HEK293 (cell line): ENCODE data around the gene AMT.
A peak's percentile ranks its signal among the peaks of the same experiment; 100 is the strongest.

Experiments used
- GLIS2 ChIP-seq: fragments of 450-650 bp; formaldehyde crosslinking; IDR thresholded peaks from 2 replicates; pipeline ENCODE4 v1.5.1; 2016; ENCODE audit warnings: missing biosample characterization, missing genetic modification characterization
- IKZF3 ChIP-seq: fragments of 450-650 bp; IDR thresholded peaks from 2 replicates; pipeline ENCODE4 v1.5.0; 2018; ENCODE audit warnings: missing biosample characterization, mild to moderate bottlenecking, missing genetic modification characterization, moderate library complexity
- KLF10 ChIP-seq: fragments of 450-650 bp; IDR thresholded peaks from 2 replicates; pipeline ENCODE4 v1.5.1; 2018; ENCODE audit warnings: missing biosample characterization, mild to moderate bottlenecking, missing genetic modification characterization
- KLF9 ChIP-seq: fragments of 450-650 bp; formaldehyde crosslinking; IDR thresholded peaks from 2 replicates; pipeline ENCODE4 v1.5.1; 2016; ENCODE audit warnings: missing biosample characterization, missing genetic modification characterization, low read depth
- SALL2 ChIP-seq: fragments of 450-650 bp; formaldehyde crosslinking; IDR thresholded peaks from 2 replicates; pipeline ENCODE4 v1.5.0; 2017; ENCODE audit warnings: missing biosample characterization, mild to moderate bottlenecking, missing genetic modification characterization, borderline replicate concordance
- SP2 ChIP-seq: fragments of 450-650 bp; formaldehyde crosslinking; IDR thresholded peaks from 2 replicates; pipeline ENCODE4 v1.5.1; 2016; ENCODE audit warnings: missing biosample characterization, missing genetic modification characterization
- ZBTB7A ChIP-seq: fragments of 450-650 bp; formaldehyde crosslinking; IDR thresholded peaks from 2 replicates; pipeline ENCODE4 v1.5.1; 2016; ENCODE audit warnings: low read depth, missing biosample characterization, missing genetic modification characterization
- ZNF146 ChIP-seq: fragments of 450-650 bp; formaldehyde crosslinking; IDR thresholded peaks from 2 replicates; pipeline ENCODE4 v1.5.1; 2016; ENCODE audit warnings: missing biosample characterization, missing genetic modification characterization
- ZNF157 ChIP-seq: fragments of 450-650 bp; formaldehyde crosslinking; IDR thresholded peaks from 2 replicates; pipeline ENCODE4 v1.5.1; 2016; ENCODE audit warnings: missing biosample characterization, missing genetic modification characterization
- ZNF175 ChIP-seq: fragments of 450-650 bp; formaldehyde crosslinking; IDR thresholded peaks from 2 replicates; pipeline ENCODE4 v1.5.1; 2016; ENCODE audit warnings: missing biosample characterization, missing genetic modification characterization
- ZNF266 ChIP-seq: fragments of 450-650 bp; formaldehyde crosslinking; IDR thresholded peaks from 2 replicates; pipeline ENCODE4 v1.5.1; 2016; ENCODE audit warnings: missing biosample characterization, missing genetic modification characterization, low read depth
- ZNF274 ChIP-seq, 2 experiments: fragments of 200-500 bp in 1 of 2; fragments of 450-650 bp in 1 of 2; sonication (Bioruptor generic) in 1 of 2; formaldehyde crosslinking in 1 of 2; IDR thresholded peaks; 2 replicates each; pipeline versions ENCODE4 v1.5.1 to v1.6.1; 2014 to 2016; ENCODE audit warnings: borderline replicate concordance in 1 of 2, inconsistent platforms in 1 of 2, low read length in 1 of 2, missing biosample characterization in 1 of 2, missing genetic modification characterization in 1 of 2
- ZNF394 ChIP-seq: fragments of 450-650 bp; formaldehyde crosslinking; IDR thresholded peaks from 2 replicates; pipeline ENCODE4 v1.5.1; 2016; ENCODE audit warnings: missing biosample characterization, missing genetic modification characterization, mild to moderate bottlenecking, moderate library complexity, borderline replicate concordance
- ZNF423 ChIP-seq: fragments of 450-650 bp; formaldehyde crosslinking; IDR thresholded peaks from 2 replicates; pipeline ENCODE4 v1.5.1; 2016; ENCODE audit warnings: missing biosample characterization, missing genetic modification characterization
- ZNF473 ChIP-seq: fragments of 450-650 bp; formaldehyde crosslinking; IDR thresholded peaks from 2 replicates; pipeline ENCODE4 v1.5.1; 2017; ENCODE audit warnings: missing biosample characterization, missing genetic modification characterization
- ZNF514 ChIP-seq: fragments of 450-650 bp; formaldehyde crosslinking; IDR thresholded peaks from 2 replicates; pipeline ENCODE4 v1.5.1; 2016; ENCODE audit warnings: missing biosample characterization, missing genetic modification characterization
- ZNF555 ChIP-seq: fragments of 450-650 bp; formaldehyde crosslinking; conservative IDR thresholded peaks from 2 replicates; pipeline ENCODE4 v1.5.1; 2017; ENCODE audit warnings: missing biosample characterization, mild to moderate bottlenecking, missing genetic modification characterization, inconsistent platforms
- ZNF560 ChIP-seq: fragments of 450-650 bp; formaldehyde crosslinking; IDR thresholded peaks from 2 replicates; pipeline ENCODE4 v1.5.1; 2017; ENCODE audit warnings: missing biosample characterization, missing genetic modification characterization, borderline replicate concordance
- ZNF658 ChIP-seq: fragments of 450-650 bp; formaldehyde crosslinking; IDR thresholded peaks from 2 replicates; pipeline ENCODE4; 2016; ENCODE audit warnings: missing biosample characterization, missing genetic modification characterization
- ZNF76 ChIP-seq: fragments of 450-650 bp; formaldehyde crosslinking; IDR thresholded peaks from 2 replicates; pipeline ENCODE4; 2016; ENCODE audit warnings: low read depth, missing biosample characterization, missing genetic modification characterization, borderline replicate concordance
- ZNF768 ChIP-seq: fragments of 450-650 bp; formaldehyde crosslinking; IDR thresholded peaks from 2 replicates; pipeline ENCODE4 v1.5.1; 2018; ENCODE audit warnings: missing biosample characterization, mild to moderate bottlenecking, missing genetic modification characterization
- ZSCAN16 ChIP-seq: fragments of 450-650 bp; formaldehyde crosslinking; IDR thresholded peaks from 2 replicates; pipeline ENCODE4 v1.5.1; 2016; ENCODE audit warnings: missing biosample characterization, missing genetic modification characterization
- ZSCAN30 ChIP-seq: fragments of 450-650 bp; IDR thresholded peaks from 2 replicates; pipeline ENCODE4 v1.5.1; 2018; ENCODE audit warnings: missing biosample characterization, mild to moderate bottlenecking, missing genetic modification characterization, moderate library complexity
- ZXDB ChIP-seq: fragments of 450-650 bp; formaldehyde crosslinking; IDR thresholded peaks from 2 replicates; pipeline ENCODE4 v1.5.1; 2016; ENCODE audit warnings: missing biosample characterization, missing genetic modification characterization
- TF ChIP-seq, protein P1 (sequence below): fragments of 450-650 bp; formaldehyde crosslinking; optimal IDR thresholded peaks from 2 replicates; pipeline ENCODE3; 2016; ENCODE audit warnings: missing biosample characterization, mild to moderate bottlenecking, missing genetic modification characterization
- TF ChIP-seq, protein P2 (sequence below): fragments of 450-650 bp; formaldehyde crosslinking; IDR thresholded peaks from 2 replicates; pipeline ENCODE4 v1.5.1; 2016; ENCODE audit warnings: missing biosample characterization, missing genetic modification characterization
- TF ChIP-seq, protein P3 (sequence below): fragments of 450-650 bp; formaldehyde crosslinking; IDR thresholded peaks from 2 replicates; pipeline ENCODE4 v1.5.1; 2016; ENCODE audit warnings: missing biosample characterization, missing genetic modification characterization, low read depth
- TF ChIP-seq, protein P4 (sequence below): fragments of 450-650 bp; formaldehyde crosslinking; IDR thresholded peaks from 2 replicates; pipeline ENCODE4 v1.5.0; 2017; ENCODE audit warnings: missing biosample characterization, missing genetic modification characterization, borderline replicate concordance
- TF ChIP-seq, protein P5 (sequence below): fragments of 450-650 bp; formaldehyde crosslinking; IDR thresholded peaks from 2 replicates; pipeline ENCODE4 v1.5.1; 2016; ENCODE audit warnings: missing biosample characterization, missing genetic modification characterization
- TF ChIP-seq, protein P6 (sequence below): fragments of 450-650 bp; formaldehyde crosslinking; IDR thresholded peaks from 2 replicates; pipeline ENCODE4 v1.5.1; 2016; ENCODE audit warnings: missing biosample characterization, missing genetic modification characterization

The AMT gene

DNA sequence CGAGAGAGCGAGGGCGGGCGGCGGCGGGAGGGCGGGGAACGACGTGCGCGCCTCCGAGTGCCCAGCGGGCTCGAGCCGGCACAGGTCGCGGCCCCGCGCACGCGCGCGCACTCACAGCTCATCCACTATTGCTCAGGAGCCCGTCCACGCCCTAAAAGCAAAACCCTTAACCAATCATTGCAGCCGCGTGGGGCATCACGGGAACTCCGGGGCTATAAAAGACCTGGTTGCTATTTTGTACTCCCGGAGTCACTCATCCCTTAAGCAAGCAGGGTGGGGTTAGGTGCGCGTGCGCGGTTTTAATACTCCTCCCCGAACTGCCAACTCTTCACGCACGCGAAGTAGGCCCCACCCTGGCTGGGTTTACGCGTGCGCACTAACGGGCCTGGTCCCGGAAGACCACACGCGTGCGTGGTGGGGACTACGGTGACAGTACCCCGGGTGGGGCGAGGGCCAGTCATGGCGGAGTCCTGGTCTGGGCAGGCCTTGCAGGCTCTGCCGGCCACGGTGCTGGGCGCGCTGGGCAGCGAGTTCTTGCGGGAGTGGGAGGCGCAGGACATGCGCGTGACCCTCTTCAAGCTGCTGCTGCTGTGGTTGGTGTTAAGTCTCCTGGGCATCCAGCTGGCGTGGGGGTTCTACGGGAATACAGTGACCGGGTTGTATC is 10.2 kb downstream of the AMT start, which contains the start of the genes RHOA and TCTA (continued):
- TF ChIP-seq, protein P1, sequence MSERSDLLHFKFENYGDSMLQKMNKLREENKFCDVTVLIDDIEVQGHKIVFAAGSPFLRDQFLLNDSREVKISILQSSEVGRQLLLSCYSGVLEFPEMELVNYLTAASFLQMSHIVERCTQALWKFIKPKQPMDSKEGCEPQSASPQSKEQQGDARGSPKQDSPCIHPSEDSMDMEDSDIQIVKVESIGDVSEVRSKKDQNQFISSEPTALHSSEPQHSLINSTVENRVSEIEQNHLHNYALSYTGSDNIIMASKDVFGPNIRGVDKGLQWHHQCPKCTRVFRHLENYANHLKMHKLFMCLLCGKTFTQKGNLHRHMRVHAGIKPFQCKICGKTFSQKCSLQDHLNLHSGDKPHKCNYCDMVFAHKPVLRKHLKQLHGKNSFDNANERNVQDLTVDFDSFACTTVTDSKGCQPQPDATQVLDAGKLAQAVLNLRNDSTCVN (tag by site-specific recombination): peak; percentile 82
- TF ChIP-seq, protein P2, sequence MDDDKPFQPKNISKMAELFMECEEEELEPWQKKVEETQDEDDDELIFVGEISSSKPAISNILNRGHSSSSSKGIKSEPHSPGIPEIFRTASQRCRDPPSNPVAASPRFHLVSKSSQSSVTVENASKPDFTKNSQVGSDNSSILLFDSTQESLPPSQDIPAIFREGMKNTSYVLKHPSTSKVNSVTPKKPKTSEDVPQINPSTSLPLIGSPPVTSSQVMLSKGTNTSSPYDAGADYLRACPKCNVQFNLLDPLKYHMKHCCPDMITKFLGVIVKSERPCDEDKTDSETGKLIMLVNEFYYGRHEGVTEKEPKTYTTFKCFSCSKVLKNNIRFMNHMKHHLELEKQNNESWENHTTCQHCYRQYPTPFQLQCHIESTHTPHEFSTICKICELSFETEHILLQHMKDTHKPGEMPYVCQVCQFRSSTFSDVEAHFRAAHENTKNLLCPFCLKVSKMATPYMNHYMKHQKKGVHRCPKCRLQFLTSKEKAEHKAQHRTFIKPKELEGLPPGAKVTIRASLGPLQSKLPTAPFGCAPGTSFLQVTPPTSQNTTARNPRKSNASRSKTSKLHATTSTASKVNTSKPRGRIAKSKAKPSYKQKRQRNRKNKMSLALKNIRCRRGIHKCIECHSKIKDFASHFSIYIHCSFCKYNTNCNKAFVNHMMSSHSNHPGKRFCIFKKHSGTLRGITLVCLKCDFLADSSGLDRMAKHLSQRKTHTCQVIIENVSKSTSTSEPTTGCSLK (tag by site-specific recombination): no peak
- peak; percentile 74 for TF ChIP-seq GLIS2 (tag by site-specific recombination)
- TF ChIP-seq ZNF157: no peak
- TF ChIP-seq ZNF768 (tag by site-specific recombination): no peak
- TF ChIP-seq ZNF394: no peak
- peak; percentile 80 for TF ChIP-seq SP2
- TF ChIP-seq, protein P3, sequence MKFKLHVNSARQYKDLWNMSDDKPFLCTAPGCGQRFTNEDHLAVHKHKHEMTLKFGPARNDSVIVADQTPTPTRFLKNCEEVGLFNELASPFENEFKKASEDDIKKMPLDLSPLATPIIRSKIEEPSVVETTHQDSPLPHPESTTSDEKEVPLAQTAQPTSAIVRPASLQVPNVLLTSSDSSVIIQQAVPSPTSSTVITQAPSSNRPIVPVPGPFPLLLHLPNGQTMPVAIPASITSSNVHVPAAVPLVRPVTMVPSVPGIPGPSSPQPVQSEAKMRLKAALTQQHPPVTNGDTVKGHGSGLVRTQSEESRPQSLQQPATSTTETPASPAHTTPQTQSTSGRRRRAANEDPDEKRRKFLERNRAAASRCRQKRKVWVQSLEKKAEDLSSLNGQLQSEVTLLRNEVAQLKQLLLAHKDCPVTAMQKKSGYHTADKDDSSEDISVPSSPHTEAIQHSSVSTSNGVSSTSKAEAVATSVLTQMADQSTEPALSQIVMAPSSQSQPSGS (tag by site-specific recombination): no peak
- TF ChIP-seq ZNF423 (tag by site-specific recombination): no peak
- TF ChIP-seq, protein P4, sequence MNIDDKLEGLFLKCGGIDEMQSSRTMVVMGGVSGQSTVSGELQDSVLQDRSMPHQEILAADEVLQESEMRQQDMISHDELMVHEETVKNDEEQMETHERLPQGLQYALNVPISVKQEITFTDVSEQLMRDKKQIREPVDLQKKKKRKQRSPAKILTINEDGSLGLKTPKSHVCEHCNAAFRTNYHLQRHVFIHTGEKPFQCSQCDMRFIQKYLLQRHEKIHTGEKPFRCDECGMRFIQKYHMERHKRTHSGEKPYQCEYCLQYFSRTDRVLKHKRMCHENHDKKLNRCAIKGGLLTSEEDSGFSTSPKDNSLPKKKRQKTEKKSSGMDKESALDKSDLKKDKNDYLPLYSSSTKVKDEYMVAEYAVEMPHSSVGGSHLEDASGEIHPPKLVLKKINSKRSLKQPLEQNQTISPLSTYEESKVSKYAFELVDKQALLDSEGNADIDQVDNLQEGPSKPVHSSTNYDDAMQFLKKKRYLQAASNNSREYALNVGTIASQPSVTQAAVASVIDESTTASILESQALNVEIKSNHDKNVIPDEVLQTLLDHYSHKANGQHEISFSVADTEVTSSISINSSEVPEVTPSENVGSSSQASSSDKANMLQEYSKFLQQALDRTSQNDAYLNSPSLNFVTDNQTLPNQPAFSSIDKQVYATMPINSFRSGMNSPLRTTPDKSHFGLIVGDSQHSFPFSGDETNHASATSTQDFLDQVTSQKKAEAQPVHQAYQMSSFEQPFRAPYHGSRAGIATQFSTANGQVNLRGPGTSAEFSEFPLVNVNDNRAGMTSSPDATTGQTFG: no peak
- no peak for TF ChIP-seq ZNF274 (IDR thresholded peaks at IDR 0.05; ENCODE audit: low read length)
- TF ChIP-seq ZNF274 (tag by site-specific recombination; IDR thresholded peaks at IDR 0.05; ENCODE audit: borderline replicate concordance): no peak
- no peak for TF ChIP-seq ZSCAN30
- no peak for TF ChIP-seq KLF10 (tag by site-specific recombination)
- TF ChIP-seq ZNF146 (tag by site-specific recombination): no peak
- no peak for TF ChIP-seq ZNF266 (tag by site-specific recombination)
- TF ChIP-seq ZNF76 (tag by site-specific recombination): peak; percentile 88
- TF ChIP-seq ZNF555: no peak
- 0 out of 2 replicates have a peak, but pooled peaks have one; percentile 34 for TF ChIP-seq ZXDB (tag by site-specific recombination)
- TF ChIP-seq ZBTB7A (tag by site-specific recombination): no peak
- TF ChIP-seq, protein P5, sequence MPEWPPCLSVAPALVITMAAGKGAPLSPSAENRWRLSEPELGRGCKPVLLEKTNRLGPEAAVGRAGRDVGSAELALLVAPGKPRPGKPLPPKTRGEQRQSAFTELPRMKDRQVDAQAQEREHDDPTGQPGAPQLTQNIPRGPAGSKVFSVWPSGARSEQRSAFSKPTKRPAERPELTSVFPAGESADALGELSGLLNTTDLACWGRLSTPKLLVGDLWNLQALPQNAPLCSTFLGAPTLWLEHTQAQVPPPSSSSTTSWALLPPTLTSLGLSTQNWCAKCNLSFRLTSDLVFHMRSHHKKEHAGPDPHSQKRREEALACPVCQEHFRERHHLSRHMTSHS (tag by site-specific recombination): no peak
- no peak for TF ChIP-seq SALL2 (tag by site-specific recombination)
- no peak for TF ChIP-seq IKZF3 (tag by site-specific recombination)
- no peak for TF ChIP-seq ZNF175 (tag by site-specific recombination)
- TF ChIP-seq ZNF658 (tag by site-specific recombination): no peak
- TF ChIP-seq ZSCAN16 (tag by site-specific recombination): no peak
- no peak for TF ChIP-seq ZNF473 (tag by site-specific recombination)
- no peak for TF ChIP-seq KLF9 (tag by site-specific recombination)
- no peak for TF ChIP-seq ZNF514 (tag by site-specific recombination)
- TF ChIP-seq, protein P6, sequence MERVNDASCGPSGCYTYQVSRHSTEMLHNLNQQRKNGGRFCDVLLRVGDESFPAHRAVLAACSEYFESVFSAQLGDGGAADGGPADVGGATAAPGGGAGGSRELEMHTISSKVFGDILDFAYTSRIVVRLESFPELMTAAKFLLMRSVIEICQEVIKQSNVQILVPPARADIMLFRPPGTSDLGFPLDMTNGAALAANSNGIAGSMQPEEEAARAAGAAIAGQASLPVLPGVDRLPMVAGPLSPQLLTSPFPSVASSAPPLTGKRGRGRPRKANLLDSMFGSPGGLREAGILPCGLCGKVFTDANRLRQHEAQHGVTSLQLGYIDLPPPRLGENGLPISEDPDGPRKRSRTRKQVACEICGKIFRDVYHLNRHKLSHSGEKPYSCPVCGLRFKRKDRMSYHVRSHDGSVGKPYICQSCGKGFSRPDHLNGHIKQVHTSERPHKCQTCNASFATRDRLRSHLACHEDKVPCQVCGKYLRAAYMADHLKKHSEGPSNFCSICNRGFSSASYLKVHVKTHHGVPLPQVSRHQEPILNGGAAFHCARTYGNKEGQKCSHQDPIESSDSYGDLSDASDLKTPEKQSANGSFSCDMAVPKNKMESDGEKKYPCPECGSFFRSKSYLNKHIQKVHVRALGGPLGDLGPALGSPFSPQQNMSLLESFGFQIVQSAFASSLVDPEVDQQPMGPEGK (tag by site-specific recombination): 0 out of 2 replicates have a peak, but pooled peaks have one; percentile 49
- no peak for TF ChIP-seq ZNF560 (tag by site-specific recombination)
